NT2/D1 (cell line): ENCODE data around the gene RPS24.

ENCODE experiments used
- SUZ12 ChIP-seq: IDR thresholded peaks from 2 replicates; pipeline ENCODE4 v1.6.1; 2011; ENCODE audit not compliant: insufficient read length, insufficient read depth; ENCODE audit errors: extremely low read depth
- ZNF274 ChIP-seq: IDR thresholded peaks from 2 replicates; pipeline ENCODE4 v1.6.1; 2011; ENCODE audit warnings: mild to moderate bottlenecking, low read depth, low read length

DNA sequence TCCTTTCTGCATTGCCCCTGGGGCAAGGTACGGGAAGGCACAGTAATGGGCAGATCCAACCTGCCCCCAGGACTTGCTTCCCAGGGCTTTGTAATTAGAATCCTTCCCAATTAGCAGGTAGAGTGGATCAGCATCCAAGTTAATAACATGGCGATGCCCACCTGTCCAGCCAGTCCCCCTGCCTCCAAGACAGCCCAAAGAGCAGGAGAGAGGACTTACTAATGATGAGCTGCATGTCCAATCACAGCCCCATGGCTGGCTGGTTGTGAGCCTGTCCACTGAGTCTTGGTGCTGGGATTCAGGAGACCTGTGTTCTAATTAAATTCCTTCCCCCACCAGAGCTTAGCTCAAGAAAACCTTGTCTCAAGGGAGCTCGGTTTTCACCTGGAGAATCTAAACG is 49.0 kb downstream of the RPS24 start:
- no peak for TF ChIP-seq SUZ12
- no peak for TF ChIP-seq ZNF274
